Transverse colon (tissue), 4 donors: Measurements from ENCODE around the gene TMEM128.

ENCODE experiments used
- EP300 ChIP-seq: sonication (generic); formaldehyde crosslinking; IDR thresholded peaks from one replicate; pipeline ENCODE4 v1.6.1; 2017; ENCODE audit warnings: antibody characterized with exemption, low read depth
- POLR2A ChIP-seq: fragments of 450-650 bp; IDR thresholded peaks from one replicate; pipeline ENCODE4 v1.6.1; 2016; ENCODE audit warnings: antibody characterized with exemption, mild to moderate bottlenecking, moderate library complexity
- POLR2AphosphoS5 ChIP-seq, 3 donors: sonication (generic); formaldehyde crosslinking; IDR thresholded peaks; one replicate each; pipeline ENCODE4 v1.6.1; 2016; ENCODE audit warnings: antibody characterized with exemption in 3 of 3
- TF ChIP-seq, protein P1 (sequence below), 5 experiments: fragments of 200-600 bp in 3 of 5; fragments of 450-650 bp in 2 of 5; sonication (generic) in 3 of 5; IDR thresholded peaks; 1 replicate in 2 of 5; 2 replicates in 3 of 5; pipeline ENCODE4 v1.5.1; 2016 to 2017; ENCODE audit warnings: antibody characterized with exemption in 5 of 5, inconsistent platforms in 3 of 5, mild to moderate bottlenecking in 2 of 5, moderate library complexity in 1 of 5

DNA sequence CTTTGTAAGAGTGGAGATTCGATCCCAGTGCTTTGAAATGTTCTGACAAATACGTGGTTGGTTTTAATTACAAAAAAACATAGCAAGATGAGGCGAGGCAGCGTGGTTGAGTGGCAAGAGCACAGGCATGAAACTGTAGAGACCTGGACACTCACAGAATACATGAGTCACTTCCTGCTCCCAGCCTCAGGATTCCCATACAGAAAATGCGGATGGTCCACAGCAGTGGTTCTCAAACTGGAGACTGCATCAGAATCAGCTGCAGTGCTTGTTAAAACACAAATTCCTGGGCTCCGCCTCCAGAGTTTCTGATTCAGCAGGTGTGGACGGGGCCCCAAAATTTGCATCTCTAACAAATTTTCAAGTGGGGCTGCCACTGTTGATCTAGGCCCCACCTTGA lies 31.4 kb downstream of the TMEM128 start:
- TF ChIP-seq, protein P1, sequence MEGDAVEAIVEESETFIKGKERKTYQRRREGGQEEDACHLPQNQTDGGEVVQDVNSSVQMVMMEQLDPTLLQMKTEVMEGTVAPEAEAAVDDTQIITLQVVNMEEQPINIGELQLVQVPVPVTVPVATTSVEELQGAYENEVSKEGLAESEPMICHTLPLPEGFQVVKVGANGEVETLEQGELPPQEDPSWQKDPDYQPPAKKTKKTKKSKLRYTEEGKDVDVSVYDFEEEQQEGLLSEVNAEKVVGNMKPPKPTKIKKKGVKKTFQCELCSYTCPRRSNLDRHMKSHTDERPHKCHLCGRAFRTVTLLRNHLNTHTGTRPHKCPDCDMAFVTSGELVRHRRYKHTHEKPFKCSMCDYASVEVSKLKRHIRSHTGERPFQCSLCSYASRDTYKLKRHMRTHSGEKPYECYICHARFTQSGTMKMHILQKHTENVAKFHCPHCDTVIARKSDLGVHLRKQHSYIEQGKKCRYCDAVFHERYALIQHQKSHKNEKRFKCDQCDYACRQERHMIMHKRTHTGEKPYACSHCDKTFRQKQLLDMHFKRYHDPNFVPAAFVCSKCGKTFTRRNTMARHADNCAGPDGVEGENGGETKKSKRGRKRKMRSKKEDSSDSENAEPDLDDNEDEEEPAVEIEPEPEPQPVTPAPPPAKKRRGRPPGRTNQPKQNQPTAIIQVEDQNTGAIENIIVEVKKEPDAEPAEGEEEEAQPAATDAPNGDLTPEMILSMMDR (IDR thresholded peaks at IDR 0.05) = no peak
- TF ChIP-seq POLR2A (no peak), EP300 (no peak), POLR2AphosphoS5 (IDR thresholded peaks at IDR 0.05) (no peak)
